AG04449 (cell line): ENCODE measurements around the gene POC5.
"Not testable (repeated sequence)": the region's sequence is repeated elsewhere in the genome, so short reads cannot be mapped to it uniquely, and the experiment has no call there.

Experiments
- CTCF ChIA-PET: fragments of 350-600 bp; formaldehyde crosslinking; extraction: SDS; loops from one replicate; lab custom pipeline; 2021; ENCODE audit warnings: antibody characterized with exemption; lab: Yijun Ruan, JAX
- POLR2A ChIA-PET: fragments of 400-600, 350-600 bp; formaldehyde crosslinking; extraction: SDS; loops from one replicate; lab custom pipeline; 2020; ENCODE audit warnings: antibody characterized with exemption, inconsistent platforms; lab: Yijun Ruan, JAX
- DNase-seq: peaks from one replicate; pipeline ENCODE4 v3.0.0-alpha.2; 2010; ENCODE audit warnings: low read depth, low spot score
- H3K4me3 ChIP-seq: 2 replicates; pipeline ENCODE4 v1.5.1; 2011; ENCODE audit warnings: low read depth, mild to moderate bottlenecking, control low read depth, low read length
- TF ChIP-seq, protein P1 (sequence below): IDR thresholded peaks from one replicate; pipeline ENCODE4 v1.5.1; 2011; ENCODE audit warnings: mild to moderate bottlenecking, moderate library complexity, low read length, control low read depth, inconsistent platforms; ENCODE audit not compliant: insufficient read depth; ENCODE audit errors: missing control alignments

POC5 gene

DNA sequence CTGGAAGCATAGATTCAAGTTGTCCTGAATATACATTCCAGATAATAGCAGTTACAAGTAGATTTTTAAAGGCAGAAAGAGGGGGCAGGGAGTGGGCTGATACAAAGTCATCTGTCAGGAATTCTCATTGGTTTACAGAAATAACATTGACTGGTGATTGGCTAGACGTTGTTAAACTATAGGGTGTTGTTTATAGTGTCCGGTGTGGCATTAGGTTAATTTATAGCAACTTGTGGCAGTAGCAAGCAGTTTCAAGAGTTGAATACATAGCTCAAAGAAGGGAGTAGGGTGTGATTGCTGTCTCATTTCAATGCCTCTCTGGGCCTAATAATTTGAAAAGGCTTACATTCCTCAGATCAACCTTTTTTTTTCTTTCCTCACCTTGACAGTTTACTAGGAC lies 10.7 kb upstream of the POC5 start:
- TF ChIP-seq, protein P1, sequence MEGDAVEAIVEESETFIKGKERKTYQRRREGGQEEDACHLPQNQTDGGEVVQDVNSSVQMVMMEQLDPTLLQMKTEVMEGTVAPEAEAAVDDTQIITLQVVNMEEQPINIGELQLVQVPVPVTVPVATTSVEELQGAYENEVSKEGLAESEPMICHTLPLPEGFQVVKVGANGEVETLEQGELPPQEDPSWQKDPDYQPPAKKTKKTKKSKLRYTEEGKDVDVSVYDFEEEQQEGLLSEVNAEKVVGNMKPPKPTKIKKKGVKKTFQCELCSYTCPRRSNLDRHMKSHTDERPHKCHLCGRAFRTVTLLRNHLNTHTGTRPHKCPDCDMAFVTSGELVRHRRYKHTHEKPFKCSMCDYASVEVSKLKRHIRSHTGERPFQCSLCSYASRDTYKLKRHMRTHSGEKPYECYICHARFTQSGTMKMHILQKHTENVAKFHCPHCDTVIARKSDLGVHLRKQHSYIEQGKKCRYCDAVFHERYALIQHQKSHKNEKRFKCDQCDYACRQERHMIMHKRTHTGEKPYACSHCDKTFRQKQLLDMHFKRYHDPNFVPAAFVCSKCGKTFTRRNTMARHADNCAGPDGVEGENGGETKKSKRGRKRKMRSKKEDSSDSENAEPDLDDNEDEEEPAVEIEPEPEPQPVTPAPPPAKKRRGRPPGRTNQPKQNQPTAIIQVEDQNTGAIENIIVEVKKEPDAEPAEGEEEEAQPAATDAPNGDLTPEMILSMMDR: no peak
- POLR2A ChIA-PET: no interaction called here
- DNase-seq: no peak
- CTCF ChIA-PET: no interaction called here
- H3K4me3 ChIP-seq: no peak overlapping the region

DNA sequence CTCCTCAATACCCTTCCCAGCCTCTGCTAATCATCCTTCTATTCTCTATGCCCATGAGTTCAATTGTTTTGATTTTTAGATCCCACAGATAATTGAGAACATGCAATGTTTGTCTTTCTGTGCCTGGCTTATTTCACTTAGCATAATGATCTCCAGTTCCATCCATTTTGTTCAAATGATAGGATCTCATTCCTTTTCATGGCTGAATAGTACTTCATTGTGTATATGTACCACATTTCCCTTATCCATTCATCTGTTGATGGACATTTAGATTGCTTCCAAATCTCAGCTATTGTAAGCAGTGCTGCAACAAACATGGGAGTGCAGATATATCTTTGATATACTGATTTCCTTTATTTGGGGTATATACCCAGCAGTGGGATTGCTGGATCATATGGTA lies 9.0 kb upstream of the POC5 start:
- POLR2A ChIA-PET, CTCF ChIA-PET, H3K4me3 ChIP-seq, DNase-seq: not testable (repeated sequence)

GRCh38 chr5:75723378-75723777 lies 6.1 kb upstream of the POC5 start:
- no peak for DNase-seq
- ChIA-PET CTCF (no interaction called here), POLR2A (no interaction called here)
- TF ChIP-seq, protein P1: no peak
- no peak overlapping the region for H3K4me3 ChIP-seq

GRCh38 chr5:75721573-75721972 lies 4.3 kb upstream of the POC5 start:
- no peak for DNase-seq
- ChIA-PET POLR2A (no interaction called here), CTCF (no interaction called here)
- TF ChIP-seq, protein P1: no peak
- H3K4me3 ChIP-seq: no peak overlapping the region

DNA sequence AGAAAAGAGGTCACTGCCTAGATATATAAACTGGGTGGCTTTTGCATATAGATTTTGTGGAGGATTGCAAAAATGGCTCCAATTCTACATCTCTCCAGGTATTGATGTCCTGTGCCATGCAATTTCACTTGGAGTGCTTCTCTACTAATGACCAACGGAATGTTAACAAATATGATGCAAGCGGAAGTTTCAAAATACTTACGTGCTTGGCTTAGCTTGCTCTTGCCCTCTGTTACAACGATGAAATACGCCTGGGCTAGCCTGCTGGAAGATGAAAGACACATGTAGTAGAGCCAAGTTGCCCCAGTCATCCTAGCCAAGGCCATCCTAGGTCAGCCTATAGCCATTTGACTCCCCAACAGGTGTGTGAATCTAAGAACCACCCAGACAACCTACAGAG lies 3.6 kb upstream of the POC5 start:
- TF ChIP-seq, protein P1: no peak
- CTCF ChIA-PET: no interaction called here

DNA sequence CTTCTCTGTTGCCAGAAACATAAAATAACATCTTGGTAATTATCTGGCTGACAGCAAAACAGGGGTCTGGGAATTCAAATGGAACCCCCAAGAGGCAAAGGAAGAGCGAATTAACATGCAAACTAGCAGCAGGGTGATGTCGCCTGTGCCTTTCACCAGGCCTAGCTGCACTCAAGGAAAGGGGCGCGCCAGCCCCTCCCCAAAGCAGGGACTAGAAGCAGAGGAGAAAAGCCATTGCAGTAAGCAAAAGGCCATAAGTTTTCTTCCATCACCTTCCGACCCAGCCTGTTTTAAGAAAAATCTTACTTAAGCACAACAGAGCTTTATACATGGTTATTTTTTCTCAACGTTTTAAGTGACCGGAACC lies 539 bp downstream of the POC5 start:
- TF ChIP-seq, protein P1: no peak

More for the DNA sequence above, 3.6 kb upstream of the POC5 start:
- POLR2A ChIA-PET: no interaction called here
- no peak for DNase-seq
- no peak overlapping the region for H3K4me3 ChIP-seq

GRCh38 chr5:75712091-75712490 lies 5.1 kb downstream of the POC5 start:
- POLR2A ChIA-PET: no interaction called here
- no peak for DNase-seq
- TF ChIP-seq, protein P1: no peak
- H3K4me3 ChIP-seq: no peak overlapping the region
- CTCF ChIA-PET: no interaction called here

More for the DNA sequence above, 539 bp downstream of the POC5 start:
- DNase-seq: no peak
- POLR2A ChIA-PET: interaction anchor here (0.5 to 1.3 kb wide), 4 partner anchors 30 to 380 kb away, joined by 3 to 4 read pairs (median 3); partner anchors contain the start of gene HMGCR
- CTCF ChIA-PET: interaction anchor here (0.8 kb wide), 1 partner anchor 24 kb away, joined by 3 read pairs; no protein-coding TSS in a partner anchor
- peak overlapping the region; percentile 100 for H3K4me3 ChIP-seq
